GM23338 (cell line): ENCODE data around the gene SCGB3A1. TPM values are rescaled to one million over a fixed set of nuclear protein-coding genes. Genes with fewer than 3 reads are reported as not detected.

ENCODE experiments used
- ATAC-seq: fragments of 200-7000 bp; cut with Tn5 transposase; 3 replicates; pipeline ENCODE4 v1.9.1; 2020
- DNase-seq: peaks from one replicate; pipeline ENCODE4 v3.0.0-alpha.2; 2015; ENCODE audit warnings: low spot score
- H2AFZ ChIP-seq: fragments of 200-600 bp; sonication (generic); 2 replicates; pipeline ENCODE4 v1.8.0; 2016; ENCODE audit warnings: antibody characterized with exemption, mild to moderate bottlenecking, moderate library complexity
- H3F3A ChIP-seq: fragments of 200-600 bp; sonication (generic); replicated peaks from 2 replicates; pipeline ENCODE4 v1.8.0; 2017; ENCODE audit warnings: antibody characterized with exemption, mixed run types, low read depth
- H3K27ac ChIP-seq: fragments of 200-600 bp; sonication (generic); 2 replicates; pipeline ENCODE4 v1.6.1; 2016; ENCODE audit warnings: low read depth
- H3K27me3 ChIP-seq: fragments of 200-600 bp; sonication (generic); 2 replicates; pipeline ENCODE4 v1.8.0; 2016; ENCODE audit warnings: mild to moderate bottlenecking, mixed run types, moderate library complexity; ENCODE audit not compliant: insufficient read depth
- H3K36me3 ChIP-seq: fragments of 200-600 bp; sonication (generic); 2 replicates; pipeline ENCODE4 v1.8.0; 2016; ENCODE audit warnings: mild to moderate bottlenecking; ENCODE audit not compliant: insufficient read depth
- H3K4me1 ChIP-seq: fragments of 200-600 bp; sonication (generic); 2 replicates; pipeline ENCODE4 v1.8.0; 2016; ENCODE audit warnings: mild to moderate bottlenecking, moderate library complexity; ENCODE audit not compliant: insufficient read depth
- H3K4me2 ChIP-seq: fragments of 200-600 bp; sonication (generic); 2 replicates; pipeline ENCODE4 v1.7.1; 2017; ENCODE audit warnings: mixed run types
- H3K4me3 ChIP-seq: fragments of 200-600 bp; sonication (generic); 2 replicates; pipeline ENCODE4 v1.6.1; 2016; ENCODE audit warnings: mixed run types
- H3K79me2 ChIP-seq: fragments of 200-600 bp; sonication (generic); replicated peaks from 2 replicates; pipeline ENCODE4 v1.8.0; 2017; ENCODE audit warnings: mild to moderate bottlenecking; ENCODE audit not compliant: insufficient read depth
- H3K9me2 ChIP-seq: fragments of 200-600 bp; sonication (generic); 2 replicates; pipeline ENCODE4 v1.8.0; 2017; ENCODE audit not compliant: insufficient read depth
- H4K20me1 ChIP-seq: fragments of 200-600 bp; sonication (generic); replicated peaks from 2 replicates; pipeline ENCODE4 v1.8.0; 2017; ENCODE audit warnings: mild to moderate bottlenecking; ENCODE audit not compliant: insufficient read depth
- H3K27ac Mint-ChIP-seq: 2 replicates; pipeline ENCODE4 v1.8.0; 2020; ENCODE audit warnings: inconsistent platforms, mild to moderate bottlenecking, moderate library complexity, mixed read lengths
- H3K27me3 Mint-ChIP-seq: 3 replicates; pipeline ENCODE4 v1.8.0; 2022; ENCODE audit warnings: low read depth, mild to moderate bottlenecking, moderate library complexity, mixed read lengths, inconsistent platforms; ENCODE audit not compliant: insufficient read depth, poor library complexity
- H3K36me3 Mint-ChIP-seq: 3 replicates; pipeline ENCODE4 v1.8.0; 2021; ENCODE audit warnings: low read depth, mild to moderate bottlenecking, inconsistent platforms, moderate library complexity, mixed read lengths
- H3K4me1 Mint-ChIP-seq: 3 replicates; pipeline ENCODE4 v1.8.0; 2020; ENCODE audit warnings: mild to moderate bottlenecking, inconsistent platforms, mixed read lengths
- H3K4me3 Mint-ChIP-seq: 3 replicates; pipeline ENCODE4 v1.8.0; 2021; ENCODE audit warnings: moderate library complexity, mild to moderate bottlenecking, inconsistent platforms, mixed read lengths
- H3K9me3 Mint-ChIP-seq: 3 replicates; pipeline ENCODE4 v1.8.0; 2020; ENCODE audit warnings: moderate library complexity, mild to moderate bottlenecking, inconsistent platforms, mixed read lengths
- CREB1 ChIP-seq: fragments of 250-450 bp; sonication (Bioruptor Pico); IDR thresholded peaks from 2 replicates; pipeline ENCODE4 v1.5.0; 2020; ENCODE audit warnings: low read depth, mild to moderate bottlenecking, moderate library complexity
- EZH2phosphoT487 ChIP-seq: fragments of 200-600 bp; sonication (generic); IDR thresholded peaks from one replicate; pipeline ENCODE4 v1.8.1; 2018; ENCODE audit warnings: antibody characterized with exemption; ENCODE audit not compliant: unreplicated experiment
- NANOG ChIP-seq: IDR thresholded peaks from 2 replicates; pipeline ENCODE4 v1.6.1; 2016; ENCODE audit warnings: antibody characterized with exemption, borderline replicate concordance
- POLR2AphosphoS5 ChIP-seq: IDR thresholded peaks from 2 replicates; pipeline ENCODE4 v1.6.1; 2016; ENCODE audit warnings: antibody characterized with exemption, low read depth
- ZNF114 ChIP-seq: fragments of 250-450 bp; sonication (Bioruptor Pico); IDR thresholded peaks from 2 replicates; pipeline ENCODE4 v1.5.0; 2020; ENCODE audit warnings: mild to moderate bottlenecking, moderate library complexity
- ZNF331 ChIP-seq: fragments of 250-450 bp; sonication (Bioruptor Pico); IDR thresholded peaks from 2 replicates; pipeline ENCODE4 v1.5.0; 2020; ENCODE audit warnings: low read depth, mild to moderate bottlenecking, moderate library complexity
- polyA plus RNA-seq: library from polyadenylated mRNA; unstranded; fragments of >200 nt; fragmentation: Nextera tagmentation; extraction: Ambion mirVana; gene quantifications from 2 replicates; pipeline ENCODE4 v1.2.1, GENCODE V29; 2016
- total RNA-seq: library from RNA; depleted of rRNA; stranded (reverse); fragments of >200 nt; shearing (Covaris generic); gene quantifications from 2 replicates; pipeline ENCODE4 v1.2.3, GENCODE V29; 2014
- TF ChIP-seq, protein P1 (sequence below), 2 experiments: fragments of 200-600 bp in 1 of 2; sonication (generic) in 1 of 2; conservative IDR thresholded peaks; 2 replicates each; pipeline versions ENCODE4 v1.5.1 to v1.6.1; 2016 to 2017; ENCODE audit warnings: antibody characterized with exemption in 2 of 2, low read depth in 2 of 2, mild to moderate bottlenecking in 2 of 2, moderate library complexity in 1 of 2
- TF ChIP-seq, protein P2 (sequence below): fragments of 250-450 bp; sonication (Bioruptor Pico); IDR thresholded peaks from 2 replicates; pipeline ENCODE4 v1.5.0; 2020; ENCODE audit warnings: mild to moderate bottlenecking, moderate library complexity
- TF ChIP-seq, protein P3 (sequence below): IDR thresholded peaks from 2 replicates; pipeline ENCODE4 v1.6.1; 2016; ENCODE audit warnings: antibody characterized with exemption

SCGB3A1 gene
- total and polyA plus RNA-seq, 2 experiments from 2014 or later: not detected

DNA sequence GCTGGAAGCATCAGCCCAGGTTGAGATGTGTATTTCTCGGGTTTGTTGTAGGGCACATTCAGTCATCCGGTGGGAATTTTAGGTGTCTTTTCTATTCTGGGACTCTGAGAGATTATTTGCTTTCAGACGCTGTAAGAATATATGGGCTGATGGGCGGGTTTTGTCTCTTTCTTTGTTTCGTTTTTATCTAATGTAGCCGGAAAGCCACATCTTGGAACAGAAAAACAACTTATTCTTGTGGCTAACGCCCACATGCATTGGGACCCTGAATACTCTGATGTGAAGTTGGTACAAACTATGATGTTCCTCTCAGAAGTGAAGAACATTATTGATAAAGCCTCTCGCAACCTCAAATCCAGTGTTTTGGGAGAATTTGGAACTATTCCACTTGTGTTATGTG, 22.4 kb downstream of the SCGB3A1 start:
- Histone ChIP-seq H3K9me2 (no peaks in the 10 kb centered on the region), H3F3A (no peaks in the 10 kb centered on the region), H3K4me3 (no peak overlapping the region), H3K4me2 (no peak overlapping the region), H3K79me2 (peaks cover 6% of the 10 kb centered on the region), H2AFZ (no peak overlapping the region), H3K4me1 (no peaks in the 10 kb centered on the region), H3K27me3 (no peaks in the 10 kb centered on the region), H3K36me3 (peaks cover 39% of the 10 kb centered on the region), H4K20me1 (peaks cover 13% of the 10 kb centered on the region), H3K27ac (no peak overlapping the region)
- H3K9me3 Mint-ChIP-seq: no peaks in the 10 kb centered on the region
- H3K27me3 Mint-ChIP-seq: peaks cover 6% of the 10 kb centered on the region
- H3K36me3 Mint-ChIP-seq: peaks cover 77% of the 10 kb centered on the region
- ATAC-seq (no peak), DNase-seq (no peak)
- TF ChIP-seq EZH2phosphoT487 (no peak), ZNF114 (no peak), CREB1 (CRISPR knock-in tag) (no peak), ZNF331 (CRISPR knock-in tag) (no peak), NANOG (no peak), POLR2AphosphoS5 (no peak)
- TF ChIP-seq, protein P1, sequence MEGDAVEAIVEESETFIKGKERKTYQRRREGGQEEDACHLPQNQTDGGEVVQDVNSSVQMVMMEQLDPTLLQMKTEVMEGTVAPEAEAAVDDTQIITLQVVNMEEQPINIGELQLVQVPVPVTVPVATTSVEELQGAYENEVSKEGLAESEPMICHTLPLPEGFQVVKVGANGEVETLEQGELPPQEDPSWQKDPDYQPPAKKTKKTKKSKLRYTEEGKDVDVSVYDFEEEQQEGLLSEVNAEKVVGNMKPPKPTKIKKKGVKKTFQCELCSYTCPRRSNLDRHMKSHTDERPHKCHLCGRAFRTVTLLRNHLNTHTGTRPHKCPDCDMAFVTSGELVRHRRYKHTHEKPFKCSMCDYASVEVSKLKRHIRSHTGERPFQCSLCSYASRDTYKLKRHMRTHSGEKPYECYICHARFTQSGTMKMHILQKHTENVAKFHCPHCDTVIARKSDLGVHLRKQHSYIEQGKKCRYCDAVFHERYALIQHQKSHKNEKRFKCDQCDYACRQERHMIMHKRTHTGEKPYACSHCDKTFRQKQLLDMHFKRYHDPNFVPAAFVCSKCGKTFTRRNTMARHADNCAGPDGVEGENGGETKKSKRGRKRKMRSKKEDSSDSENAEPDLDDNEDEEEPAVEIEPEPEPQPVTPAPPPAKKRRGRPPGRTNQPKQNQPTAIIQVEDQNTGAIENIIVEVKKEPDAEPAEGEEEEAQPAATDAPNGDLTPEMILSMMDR (conservative IDR thresholded peaks at IDR 0.05; ENCODE audit: low read depth in 2 of 2): no peak
- TF ChIP-seq, protein P2, sequence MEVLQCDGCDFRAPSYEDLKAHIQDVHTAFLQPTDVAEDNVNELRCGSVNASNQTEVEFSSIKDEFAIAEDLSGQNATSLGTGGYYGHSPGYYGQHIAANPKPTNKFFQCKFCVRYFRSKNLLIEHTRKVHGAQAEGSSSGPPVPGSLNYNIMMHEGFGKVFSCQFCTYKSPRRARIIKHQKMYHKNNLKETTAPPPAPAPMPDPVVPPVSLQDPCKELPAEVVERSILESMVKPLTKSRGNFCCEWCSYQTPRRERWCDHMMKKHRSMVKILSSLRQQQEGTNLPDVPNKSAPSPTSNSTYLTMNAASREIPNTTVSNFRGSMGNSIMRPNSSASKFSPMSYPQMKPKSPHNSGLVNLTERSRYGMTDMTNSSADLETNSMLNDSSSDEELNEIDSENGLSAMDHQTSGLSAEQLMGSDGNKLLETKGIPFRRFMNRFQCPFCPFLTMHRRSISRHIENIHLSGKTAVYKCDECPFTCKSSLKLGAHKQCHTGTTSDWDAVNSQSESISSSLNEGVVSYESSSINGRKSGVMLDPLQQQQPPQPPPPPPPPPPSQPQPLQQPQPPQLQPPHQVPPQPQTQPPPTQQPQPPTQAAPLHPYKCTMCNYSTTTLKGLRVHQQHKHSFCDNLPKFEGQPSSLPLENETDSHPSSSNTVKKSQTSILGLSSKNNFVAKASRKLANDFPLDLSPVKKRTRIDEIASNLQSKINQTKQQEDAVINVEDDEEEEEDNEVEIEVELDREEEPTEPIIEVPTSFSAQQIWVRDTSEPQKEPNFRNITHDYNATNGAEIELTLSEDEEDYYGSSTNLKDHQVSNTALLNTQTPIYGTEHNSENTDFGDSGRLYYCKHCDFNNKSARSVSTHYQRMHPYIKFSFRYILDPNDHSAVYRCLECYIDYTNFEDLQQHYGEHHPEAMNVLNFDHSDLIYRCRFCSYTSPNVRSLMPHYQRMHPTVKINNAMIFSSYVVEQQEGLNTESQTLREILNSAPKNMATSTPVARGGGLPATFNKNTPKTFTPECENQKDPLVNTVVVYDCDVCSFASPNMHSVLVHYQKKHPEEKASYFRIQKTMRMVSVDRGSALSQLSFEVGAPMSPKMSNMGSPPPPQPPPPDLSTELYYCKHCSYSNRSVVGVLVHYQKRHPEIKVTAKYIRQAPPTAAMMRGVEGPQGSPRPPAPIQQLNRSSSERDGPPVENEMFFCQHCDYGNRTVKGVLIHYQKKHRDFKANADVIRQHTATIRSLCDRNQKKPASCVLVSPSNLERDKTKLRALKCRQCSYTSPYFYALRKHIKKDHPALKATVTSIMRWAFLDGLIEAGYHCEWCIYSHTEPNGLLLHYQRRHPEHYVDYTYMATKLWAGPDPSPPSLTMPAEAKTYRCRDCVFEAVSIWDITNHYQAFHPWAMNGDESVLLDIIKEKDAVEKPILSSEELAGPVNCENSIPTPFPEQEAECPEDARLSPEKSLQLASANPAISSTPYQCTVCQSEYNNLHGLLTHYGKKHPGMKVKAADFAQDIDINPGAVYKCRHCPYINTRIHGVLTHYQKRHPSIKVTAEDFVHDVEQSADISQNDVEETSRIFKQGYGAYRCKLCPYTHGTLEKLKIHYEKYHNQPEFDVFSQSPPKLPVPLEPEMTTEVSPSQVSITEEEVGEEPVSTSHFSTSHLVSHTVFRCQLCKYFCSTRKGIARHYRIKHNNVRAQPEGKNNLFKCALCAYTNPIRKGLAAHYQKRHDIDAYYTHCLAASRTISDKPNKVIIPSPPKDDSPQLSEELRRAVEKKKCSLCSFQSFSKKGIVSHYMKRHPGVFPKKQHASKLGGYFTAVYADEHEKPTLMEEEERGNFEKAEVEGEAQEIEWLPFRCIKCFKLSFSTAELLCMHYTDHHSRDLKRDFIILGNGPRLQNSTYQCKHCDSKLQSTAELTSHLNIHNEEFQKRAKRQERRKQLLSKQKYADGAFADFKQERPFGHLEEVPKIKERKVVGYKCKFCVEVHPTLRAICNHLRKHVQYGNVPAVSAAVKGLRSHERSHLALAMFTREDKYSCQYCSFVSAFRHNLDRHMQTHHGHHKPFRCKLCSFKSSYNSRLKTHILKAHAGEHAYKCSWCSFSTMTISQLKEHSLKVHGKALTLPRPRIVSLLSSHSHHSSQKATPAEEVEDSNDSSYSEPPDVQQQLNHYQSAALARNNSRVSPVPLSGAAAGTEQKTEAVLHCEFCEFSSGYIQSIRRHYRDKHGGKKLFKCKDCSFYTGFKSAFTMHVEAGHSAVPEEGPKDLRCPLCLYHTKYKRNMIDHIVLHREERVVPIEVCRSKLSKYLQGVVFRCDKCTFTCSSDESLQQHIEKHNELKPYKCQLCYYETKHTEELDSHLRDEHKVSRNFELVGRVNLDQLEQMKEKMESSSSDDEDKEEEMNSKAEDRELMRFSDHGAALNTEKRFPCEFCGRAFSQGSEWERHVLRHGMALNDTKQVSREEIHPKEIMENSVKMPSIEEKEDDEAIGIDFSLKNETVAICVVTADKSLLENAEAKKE (CRISPR knock-in tag): no peak
- TF ChIP-seq, protein P3, sequence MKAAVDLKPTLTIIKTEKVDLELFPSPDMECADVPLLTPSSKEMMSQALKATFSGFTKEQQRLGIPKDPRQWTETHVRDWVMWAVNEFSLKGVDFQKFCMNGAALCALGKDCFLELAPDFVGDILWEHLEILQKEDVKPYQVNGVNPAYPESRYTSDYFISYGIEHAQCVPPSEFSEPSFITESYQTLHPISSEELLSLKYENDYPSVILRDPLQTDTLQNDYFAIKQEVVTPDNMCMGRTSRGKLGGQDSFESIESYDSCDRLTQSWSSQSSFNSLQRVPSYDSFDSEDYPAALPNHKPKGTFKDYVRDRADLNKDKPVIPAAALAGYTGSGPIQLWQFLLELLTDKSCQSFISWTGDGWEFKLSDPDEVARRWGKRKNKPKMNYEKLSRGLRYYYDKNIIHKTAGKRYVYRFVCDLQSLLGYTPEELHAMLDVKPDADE: no peak
- no peak overlapping the region for H3K4me3 Mint-ChIP-seq
- H3K27ac Mint-ChIP-seq: no peak overlapping the region
- H3K4me1 Mint-ChIP-seq: no peaks in the 10 kb centered on the region
